Measurements from ENCODE around the gene CDX2.

The CDX2 gene

DNA sequence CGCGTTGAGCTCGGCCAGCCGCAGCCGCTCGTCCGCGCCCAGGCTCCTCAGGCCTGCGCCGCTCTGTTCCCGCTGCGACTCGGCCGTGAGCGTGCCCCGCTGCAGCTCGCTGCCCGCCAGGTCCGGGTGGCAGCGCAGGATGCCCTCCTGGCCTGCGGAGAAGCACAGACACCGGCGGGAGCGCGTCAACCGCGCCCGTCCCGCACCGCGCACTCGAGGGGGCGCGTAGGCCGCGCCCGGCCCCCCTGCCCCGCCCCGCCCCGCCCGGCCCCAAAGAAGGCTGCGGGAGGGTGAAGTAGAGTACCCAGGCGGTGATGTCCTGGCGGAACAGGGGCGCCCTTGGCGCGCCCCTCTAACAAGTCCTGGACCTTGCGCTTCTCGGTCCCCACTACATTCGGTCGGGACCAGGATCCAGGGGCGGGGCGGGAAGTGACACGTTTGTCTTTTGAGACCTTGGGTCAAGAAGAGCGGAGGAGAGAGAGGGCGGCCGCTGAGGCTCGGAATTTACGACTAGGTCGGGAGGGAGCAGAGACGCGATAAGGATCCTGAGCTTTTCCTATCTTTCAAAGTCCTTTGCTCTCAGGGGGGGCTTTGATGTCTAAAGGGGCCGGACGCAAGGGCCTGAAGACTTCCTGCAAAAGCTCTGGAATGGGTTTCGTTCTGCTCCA, 9.3 kb upstream of the CDX2 start:
- no peak for DNase-seq

DNA sequence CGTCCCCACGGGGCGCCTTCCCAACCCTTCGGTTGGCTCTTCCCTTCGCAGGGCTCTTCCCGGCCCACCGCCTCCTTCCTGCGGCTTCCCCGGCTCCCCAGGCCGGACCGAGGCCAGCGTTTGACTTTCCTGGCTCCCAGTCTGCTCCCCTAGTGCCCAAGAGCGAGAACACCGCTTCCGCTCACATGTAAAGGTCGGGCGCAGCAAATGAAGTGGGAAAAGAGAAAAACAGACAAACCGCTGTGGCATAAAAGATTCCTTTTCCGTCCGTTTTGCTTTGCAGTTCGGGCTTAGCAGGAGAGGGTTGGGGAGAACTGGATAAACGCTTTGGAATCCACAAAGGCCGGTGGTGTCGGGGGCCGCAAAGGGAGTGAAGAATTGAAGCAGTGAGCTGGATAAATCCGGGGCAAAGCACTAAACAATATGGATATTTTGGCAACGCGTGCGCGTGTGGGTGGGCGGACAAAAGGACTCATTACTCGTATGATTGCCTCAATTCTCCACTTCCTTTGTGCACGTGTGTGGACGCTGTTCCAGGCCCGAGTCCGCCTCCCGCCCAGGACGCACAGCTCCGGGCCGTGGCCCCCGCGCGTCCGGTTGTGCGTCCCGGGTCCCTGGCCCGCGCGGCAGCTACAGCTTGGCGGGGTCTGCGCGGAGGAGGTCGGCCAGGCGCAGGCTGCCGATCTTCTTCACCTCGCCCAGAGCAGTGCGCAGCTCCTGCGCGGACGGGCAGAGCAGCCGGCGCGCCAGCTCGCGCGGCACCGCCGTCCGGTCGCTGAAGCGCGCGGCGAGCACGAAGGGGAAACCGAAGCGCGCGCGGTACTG, 8.6 kb upstream of the CDX2 start:
- no peak for DNase-seq

DNA sequence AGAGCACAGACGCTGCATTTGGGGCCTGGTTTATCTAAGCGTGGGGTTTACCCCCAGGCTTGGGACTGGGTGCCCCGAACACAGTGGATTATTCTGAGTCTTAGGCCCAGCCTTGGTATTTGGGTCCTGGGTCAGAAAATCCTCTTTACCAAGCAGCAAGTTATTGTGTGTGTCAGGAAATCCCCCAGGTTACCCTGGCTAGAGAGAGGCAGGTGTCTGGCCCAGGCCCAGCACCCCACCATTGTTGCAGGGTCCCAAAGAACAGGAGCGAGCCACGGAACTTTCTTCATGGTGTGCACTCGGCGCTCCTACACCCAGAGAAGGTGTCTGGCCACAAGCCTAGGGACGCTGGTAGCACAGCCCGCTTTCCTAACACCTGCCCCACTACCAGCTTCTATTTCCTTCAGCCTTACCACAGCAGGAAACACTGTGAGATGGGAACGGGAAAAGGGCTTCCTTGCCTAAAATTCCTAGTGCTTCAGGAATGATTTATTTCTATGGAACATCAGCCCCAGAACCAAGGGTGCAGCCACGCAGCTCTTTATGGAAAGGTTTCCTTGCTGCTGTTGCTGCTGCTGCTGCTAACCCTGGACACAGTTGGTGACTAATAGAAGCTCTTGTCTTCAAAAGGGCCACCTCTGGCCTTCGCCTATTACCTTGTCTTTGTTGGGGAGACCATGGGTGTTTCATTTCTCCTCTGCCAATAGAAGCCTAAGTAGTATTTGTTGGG, 7.4 kb upstream of the CDX2 start:
- no peak for DNase-seq

- DNase-seq: no peak
Measured at GRCh38 chr13:27975564-27976361, 6.6 kb upstream of the CDX2 start.

- no peak for DNase-seq
Measured at GRCh38 chr13:27973961-27974662, 5.0 kb upstream of the CDX2 start.

DNA sequence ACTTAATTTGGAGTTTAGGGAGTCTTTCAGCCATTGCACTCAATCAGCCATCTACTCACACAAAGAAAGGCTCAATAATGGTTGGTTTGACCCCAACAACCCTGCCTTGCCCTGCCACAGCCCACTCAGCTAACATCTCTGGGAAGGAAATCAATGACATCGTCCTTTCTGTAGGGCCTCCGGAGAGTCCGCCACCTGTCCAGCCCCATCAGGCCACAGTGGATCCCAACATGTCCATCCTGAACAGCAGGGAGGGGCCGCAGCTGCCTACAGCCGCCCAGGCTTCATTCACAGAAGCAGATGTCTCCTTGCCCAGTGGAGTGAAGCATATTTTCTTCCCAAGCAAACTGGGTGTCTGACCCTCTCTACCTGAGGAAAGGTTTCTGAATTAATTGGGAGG, 4.2 kb upstream of the CDX2 start:
- DNase-seq: no peak

DNA sequence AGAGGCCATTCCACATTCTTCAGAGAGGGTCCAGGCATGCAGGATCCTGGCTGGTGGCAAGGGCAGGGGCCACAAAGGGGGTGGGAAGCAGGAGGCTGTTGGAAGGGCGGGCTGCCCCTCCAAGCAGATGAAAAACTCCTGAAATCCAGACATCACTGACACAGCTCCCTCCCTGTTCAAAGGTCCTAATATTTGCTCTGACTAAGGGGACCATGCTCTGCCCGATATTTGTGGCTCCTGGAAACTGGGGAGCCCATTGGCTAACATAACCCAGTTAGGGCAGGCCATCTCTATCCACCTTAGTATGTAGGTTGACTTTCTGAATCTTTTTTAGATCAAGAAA, 3.3 kb upstream of the CDX2 start:
- DNase-seq: no peak

DNA sequence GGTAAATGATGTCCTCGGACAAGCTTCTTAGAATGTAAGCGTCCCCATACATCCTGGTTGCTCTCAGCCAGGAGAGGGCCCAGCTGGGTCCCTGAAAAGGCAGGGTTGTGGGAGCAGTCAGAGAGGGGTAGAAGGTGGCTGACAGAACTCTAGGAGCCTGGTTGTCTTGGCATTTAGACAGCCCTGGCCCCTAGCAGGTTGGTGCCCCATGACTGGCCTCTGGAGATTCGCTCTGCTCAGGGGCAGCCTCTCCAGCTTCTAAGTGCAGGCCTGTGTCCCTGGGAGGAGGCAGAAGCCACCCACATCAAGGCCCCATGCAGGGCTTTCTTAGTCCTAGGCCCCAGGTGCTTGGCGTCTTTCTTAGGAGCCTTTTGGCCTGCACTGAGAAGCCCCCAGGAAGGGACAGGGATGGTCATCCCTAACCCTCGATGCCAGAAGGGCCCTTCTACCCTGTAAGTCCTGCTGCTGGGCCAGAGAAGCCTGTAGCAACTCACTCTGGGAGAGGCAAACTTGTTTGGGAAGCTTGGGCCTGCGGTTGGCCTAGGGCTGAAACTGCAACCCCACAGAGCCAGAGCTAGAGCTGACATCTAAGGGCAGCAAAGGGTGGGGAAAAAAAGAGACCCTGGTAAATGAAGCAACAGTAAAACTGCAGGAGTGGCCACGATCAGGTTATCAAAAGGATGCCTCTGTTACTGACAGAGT, 2.8 kb upstream of the CDX2 start:
- no peak for DNase-seq

- DNase-seq: no peak
Measured at GRCh38 chr13:27971236-27971645, 2.1 kb upstream of the CDX2 start.

DNA sequence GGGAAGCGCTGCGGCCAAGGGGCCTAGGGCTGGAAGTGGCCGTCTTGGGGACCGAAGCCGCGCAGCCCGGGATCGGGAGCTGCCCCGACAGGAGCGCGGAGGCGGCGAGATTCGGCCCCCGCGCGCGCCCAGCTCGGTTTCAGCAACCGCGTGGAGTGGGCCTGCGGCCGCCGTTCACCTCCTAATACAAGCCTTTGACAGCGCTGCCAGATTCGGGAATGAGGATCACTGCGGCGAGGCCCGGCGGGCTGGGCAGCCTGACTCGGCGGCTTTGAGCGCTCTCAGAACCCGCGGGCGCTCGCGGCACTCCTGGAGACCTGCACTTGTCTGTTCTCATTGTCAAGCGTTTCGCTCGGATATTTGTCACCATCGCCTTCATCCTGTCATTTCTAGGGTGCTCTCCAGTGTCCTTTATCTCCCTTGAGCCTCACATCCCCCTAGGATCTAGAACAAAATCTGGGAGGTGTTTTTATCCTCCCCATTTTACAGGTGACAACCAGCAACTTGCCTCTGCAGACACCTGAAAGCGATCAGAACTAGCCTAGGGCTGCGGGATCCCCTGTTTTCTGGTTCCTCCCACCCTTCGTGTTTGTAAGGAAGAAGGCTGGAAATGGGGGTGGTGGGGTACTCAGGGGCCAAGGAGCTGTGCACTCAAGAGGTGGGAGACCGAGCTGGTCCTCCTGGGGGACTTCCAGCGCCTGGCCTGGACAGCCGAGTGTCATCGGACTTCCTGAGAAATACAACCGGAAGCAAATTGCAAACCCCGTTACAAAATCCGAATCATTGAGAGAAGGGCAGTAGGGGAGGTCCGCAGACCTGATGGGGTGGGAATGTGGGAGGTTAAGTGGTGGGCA, 1.5 kb upstream of the CDX2 start:
- DNase-seq: no peak

DNA sequence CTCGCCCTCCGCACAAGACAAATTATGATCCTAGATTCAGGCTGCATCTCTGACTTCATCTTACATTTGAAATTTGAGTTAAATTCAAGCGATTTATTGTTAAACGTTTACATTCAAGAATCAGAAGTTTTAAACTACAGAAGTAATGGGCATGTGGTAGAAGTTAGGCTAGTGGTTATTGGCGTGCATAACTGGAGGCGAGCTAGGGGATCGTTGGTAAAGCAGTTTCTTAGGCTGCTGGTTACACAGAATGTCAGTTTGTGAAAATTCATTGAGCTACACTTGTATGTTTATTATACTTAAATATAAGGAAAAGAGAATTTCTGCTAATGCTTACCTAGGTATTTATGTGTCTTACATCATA, 733 bp upstream of the CDX2 start:
- DNase-seq: no peak

- DNase-seq: no peak
Measured at GRCh38 chr13:27968316-27969081, 616 bp downstream of the CDX2 start.

GRCh38 chr13:27967736-27968315, 1.3 kb downstream of the CDX2 start:
- no peak for DNase-seq

DNA sequence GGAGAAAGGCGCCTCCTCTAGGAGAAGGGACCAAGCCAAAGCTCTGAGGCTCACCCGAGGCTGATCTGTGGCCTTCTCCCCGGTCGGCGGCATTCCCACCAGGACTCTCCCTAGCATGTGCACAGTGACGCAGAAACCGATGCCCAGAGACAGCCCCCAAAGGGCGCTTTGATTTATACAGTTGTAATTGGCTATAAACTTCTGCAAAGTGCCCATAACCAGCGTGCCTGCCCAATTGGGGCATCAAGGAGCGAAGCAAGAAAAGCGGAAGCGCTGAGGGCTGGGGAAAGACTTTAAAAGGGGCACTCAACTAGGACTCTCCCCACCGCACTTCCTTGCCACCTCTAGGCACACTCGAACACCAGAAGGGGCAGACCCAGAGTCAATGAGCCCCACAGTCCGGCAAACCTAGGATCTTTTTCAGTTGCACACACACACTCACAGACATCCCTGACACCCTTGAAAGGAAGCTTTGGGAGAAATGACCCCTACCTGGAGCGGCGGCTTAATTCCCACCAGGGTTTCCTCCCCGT, 1.8 kb downstream of the CDX2 start:
- no peak for DNase-seq

- no peak for DNase-seq
Measured at GRCh38 chr13:27966641-27967202, 2.4 kb downstream of the CDX2 start.

GRCh38 chr13:27965740-27966640, 3.1 kb downstream of the CDX2 start:
- DNase-seq: no peak

GRCh38 chr13:27965343-27965739, 3.8 kb downstream of the CDX2 start:
- DNase-seq: no peak

DNA sequence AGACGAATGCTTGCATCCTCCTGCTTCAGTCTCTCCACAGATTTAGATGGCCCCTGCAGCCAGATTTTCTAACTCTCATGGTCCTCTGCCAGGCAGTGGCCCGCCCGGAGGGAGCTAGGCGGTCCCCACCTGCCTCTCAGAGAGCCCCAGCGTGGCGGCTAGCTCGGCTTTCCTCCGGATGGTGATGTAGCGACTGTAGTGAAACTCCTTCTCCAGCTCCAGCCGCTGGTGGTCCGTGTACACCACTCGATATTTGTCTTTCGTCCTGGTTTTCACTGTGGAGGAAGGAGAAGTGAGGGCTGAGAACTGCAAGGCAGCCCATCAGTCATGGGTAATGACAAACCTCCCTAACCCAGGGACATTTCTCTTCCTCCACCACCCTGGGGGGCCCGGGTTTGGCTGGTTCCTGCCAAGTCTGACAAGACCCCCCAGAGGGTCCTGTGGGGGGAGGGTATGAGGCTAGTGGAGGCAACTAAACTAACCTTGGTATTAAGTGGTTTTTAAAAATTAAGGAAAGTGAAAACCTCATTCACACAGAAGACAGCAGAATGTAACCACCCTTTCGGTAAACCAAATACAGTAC, 4.3 kb downstream of the CDX2 start:
- DNase-seq: no peak

Data from HCEC 1CT (cell line).